ENCODE results near the gene RMND5A. TPM values are rescaled to one million over a fixed set of nuclear protein-coding genes. Genes with fewer than 3 reads are reported as not detected.

The RMND5A gene
- polyA plus RNA-seq, 1 donor from 2014 or later: 36.3 TPM

DNA sequence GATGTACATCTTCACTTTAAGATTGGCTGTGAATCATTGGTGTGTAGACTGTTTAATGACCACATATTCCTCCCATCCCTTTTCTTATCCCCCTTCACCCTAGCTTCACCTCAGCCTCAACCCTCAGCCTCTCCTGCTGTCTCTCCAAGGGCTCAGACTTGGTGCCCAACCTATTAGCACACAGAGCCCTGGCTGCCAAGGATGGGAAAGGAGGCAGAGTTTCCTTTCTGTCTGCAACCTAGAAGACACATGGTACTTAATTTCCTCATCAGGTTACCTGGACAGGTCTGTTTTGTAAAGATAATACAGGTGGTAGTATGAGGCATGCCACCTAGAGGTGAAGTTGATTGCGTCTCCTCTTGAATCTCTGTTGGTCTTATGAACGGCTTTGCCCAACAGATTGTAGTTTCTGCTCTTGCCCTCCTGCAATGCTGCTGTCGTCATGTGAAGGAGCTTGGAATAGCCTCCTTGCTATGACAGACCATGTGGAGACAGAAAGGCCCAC, 44.5 kb upstream of the RMND5A start:
- no peak overlapping the region for H3K27ac ChIP-seq (ENCODE audit: low read length)
- H4K20me1 ChIP-seq (ENCODE audit: insufficient read depth): no peaks in the 10 kb centered on the region
- H3K36me3 ChIP-seq (ENCODE audit: insufficient read depth, low read length): no peaks in the 10 kb centered on the region
- H3F3A ChIP-seq (ENCODE audit: insufficient read depth, low read length, poor library complexity, severe bottlenecking): no peaks in the 10 kb centered on the region
- H3K27me3 ChIP-seq (ENCODE audit: insufficient read depth, low read depth, low read length): no peaks in the 10 kb centered on the region
- no peak overlapping the region for H3K4me2 ChIP-seq (ENCODE audit: low read length)
- no peak overlapping the region for H3K4me3 ChIP-seq (ENCODE audit: low read length)
- no peaks in the 10 kb centered on the region for H3K9me2 ChIP-seq (ENCODE audit: insufficient read depth, low read length)
- TF ChIP-seq MXI1 (conservative IDR thresholded peaks at IDR 0.05; ENCODE audit: poor library complexity, severe bottlenecking): no peak
- no peak for TF ChIP-seq EP300 (conservative IDR thresholded peaks at IDR 0.05; ENCODE audit: poor library complexity, severe bottlenecking)
- no peak for TF ChIP-seq RAD21 (conservative IDR thresholded peaks at IDR 0.05)
- no peak for TF ChIP-seq EZH2 (IDR thresholded peaks at IDR 0.05; ENCODE audit: borderline replicate concordance, insufficient read depth, low read length, poor library complexity, severe bottlenecking)
- TF ChIP-seq, protein P1, sequence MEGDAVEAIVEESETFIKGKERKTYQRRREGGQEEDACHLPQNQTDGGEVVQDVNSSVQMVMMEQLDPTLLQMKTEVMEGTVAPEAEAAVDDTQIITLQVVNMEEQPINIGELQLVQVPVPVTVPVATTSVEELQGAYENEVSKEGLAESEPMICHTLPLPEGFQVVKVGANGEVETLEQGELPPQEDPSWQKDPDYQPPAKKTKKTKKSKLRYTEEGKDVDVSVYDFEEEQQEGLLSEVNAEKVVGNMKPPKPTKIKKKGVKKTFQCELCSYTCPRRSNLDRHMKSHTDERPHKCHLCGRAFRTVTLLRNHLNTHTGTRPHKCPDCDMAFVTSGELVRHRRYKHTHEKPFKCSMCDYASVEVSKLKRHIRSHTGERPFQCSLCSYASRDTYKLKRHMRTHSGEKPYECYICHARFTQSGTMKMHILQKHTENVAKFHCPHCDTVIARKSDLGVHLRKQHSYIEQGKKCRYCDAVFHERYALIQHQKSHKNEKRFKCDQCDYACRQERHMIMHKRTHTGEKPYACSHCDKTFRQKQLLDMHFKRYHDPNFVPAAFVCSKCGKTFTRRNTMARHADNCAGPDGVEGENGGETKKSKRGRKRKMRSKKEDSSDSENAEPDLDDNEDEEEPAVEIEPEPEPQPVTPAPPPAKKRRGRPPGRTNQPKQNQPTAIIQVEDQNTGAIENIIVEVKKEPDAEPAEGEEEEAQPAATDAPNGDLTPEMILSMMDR (IDR thresholded peaks at IDR 0.05; ENCODE audit: poor library complexity, severe bottlenecking): no peak
- H3K9ac ChIP-seq (ENCODE audit: low read length): no peak overlapping the region
- H2AFZ ChIP-seq (ENCODE audit: low read depth, low read length): no peak overlapping the region
- no peaks in the 10 kb centered on the region for H3K79me2 ChIP-seq (replicated peaks; ENCODE audit: insufficient read depth, low read length)
- H3K9me3 ChIP-seq (ENCODE audit: low read length): no peaks in the 10 kb centered on the region

GRCh38 chr2:86677816-86678215, 42.3 kb upstream of the RMND5A start:
- Histone ChIP-seq H3K4me3 (ENCODE audit: low read length) (no peak overlapping the region), H3K4me2 (ENCODE audit: low read length) (no peak overlapping the region), H3K79me2 (replicated peaks; ENCODE audit: insufficient read depth, low read length) (no peaks in the 10 kb centered on the region), H3K9me2 (ENCODE audit: insufficient read depth, low read length) (no peaks in the 10 kb centered on the region), H2AFZ (ENCODE audit: low read depth, low read length) (no peak overlapping the region), H4K20me1 (ENCODE audit: insufficient read depth) (no peaks in the 10 kb centered on the region), H3K9ac (ENCODE audit: low read length) (no peak overlapping the region), H3K9me3 (ENCODE audit: low read length) (no peaks in the 10 kb centered on the region), H3F3A (ENCODE audit: insufficient read depth, low read length, poor library complexity, severe bottlenecking) (no peaks in the 10 kb centered on the region), H3K27me3 (ENCODE audit: insufficient read depth, low read depth, low read length) (no peaks in the 10 kb centered on the region), H3K36me3 (ENCODE audit: insufficient read depth, low read length) (no peaks in the 10 kb centered on the region), H3K27ac (ENCODE audit: low read length) (no peak overlapping the region)
- TF ChIP-seq, protein P1 (IDR thresholded peaks at IDR 0.05; ENCODE audit: poor library complexity, severe bottlenecking): no peak
- TF ChIP-seq POLR2AphosphoS5 (IDR thresholded peaks at IDR 0.05): no peak

DNA sequence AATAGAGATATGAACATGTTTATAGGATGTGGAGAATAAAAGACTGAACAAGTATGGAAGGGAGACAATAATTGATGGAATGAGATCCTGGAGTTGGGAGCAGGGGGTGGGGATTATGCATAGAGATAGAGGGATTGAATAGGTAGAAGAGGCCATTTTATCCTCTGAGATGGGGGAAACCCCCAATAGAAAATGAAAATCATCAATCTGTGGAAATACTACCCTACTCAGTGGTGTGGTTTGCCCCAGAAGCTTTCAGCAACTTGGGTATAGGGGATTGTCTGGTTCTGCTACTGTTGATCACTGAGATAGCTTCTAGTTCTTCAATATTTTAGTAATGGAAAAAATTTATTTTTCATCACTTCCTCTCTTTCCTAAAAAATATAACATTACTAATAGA, 41.1 kb upstream of the RMND5A start:
- Histone ChIP-seq H3K9me3 (ENCODE audit: low read length) (no peaks in the 10 kb centered on the region), H3K9ac (ENCODE audit: low read length) (no peak overlapping the region), H3K4me3 (ENCODE audit: low read length) (no peak overlapping the region), H3K9me2 (ENCODE audit: insufficient read depth, low read length) (no peaks in the 10 kb centered on the region), H3K27me3 (ENCODE audit: insufficient read depth, low read depth, low read length) (no peaks in the 10 kb centered on the region), H3K36me3 (ENCODE audit: insufficient read depth, low read length) (no peaks in the 10 kb centered on the region), H3F3A (ENCODE audit: insufficient read depth, low read length, poor library complexity, severe bottlenecking) (no peaks in the 10 kb centered on the region), H3K27ac (ENCODE audit: low read length) (no peak overlapping the region), H4K20me1 (ENCODE audit: insufficient read depth) (no peaks in the 10 kb centered on the region), H3K4me2 (ENCODE audit: low read length) (no peak overlapping the region), H2AFZ (ENCODE audit: low read depth, low read length) (no peak overlapping the region), H3K79me2 (replicated peaks; ENCODE audit: insufficient read depth, low read length) (no peaks in the 10 kb centered on the region)
- TF ChIP-seq, protein P2, sequence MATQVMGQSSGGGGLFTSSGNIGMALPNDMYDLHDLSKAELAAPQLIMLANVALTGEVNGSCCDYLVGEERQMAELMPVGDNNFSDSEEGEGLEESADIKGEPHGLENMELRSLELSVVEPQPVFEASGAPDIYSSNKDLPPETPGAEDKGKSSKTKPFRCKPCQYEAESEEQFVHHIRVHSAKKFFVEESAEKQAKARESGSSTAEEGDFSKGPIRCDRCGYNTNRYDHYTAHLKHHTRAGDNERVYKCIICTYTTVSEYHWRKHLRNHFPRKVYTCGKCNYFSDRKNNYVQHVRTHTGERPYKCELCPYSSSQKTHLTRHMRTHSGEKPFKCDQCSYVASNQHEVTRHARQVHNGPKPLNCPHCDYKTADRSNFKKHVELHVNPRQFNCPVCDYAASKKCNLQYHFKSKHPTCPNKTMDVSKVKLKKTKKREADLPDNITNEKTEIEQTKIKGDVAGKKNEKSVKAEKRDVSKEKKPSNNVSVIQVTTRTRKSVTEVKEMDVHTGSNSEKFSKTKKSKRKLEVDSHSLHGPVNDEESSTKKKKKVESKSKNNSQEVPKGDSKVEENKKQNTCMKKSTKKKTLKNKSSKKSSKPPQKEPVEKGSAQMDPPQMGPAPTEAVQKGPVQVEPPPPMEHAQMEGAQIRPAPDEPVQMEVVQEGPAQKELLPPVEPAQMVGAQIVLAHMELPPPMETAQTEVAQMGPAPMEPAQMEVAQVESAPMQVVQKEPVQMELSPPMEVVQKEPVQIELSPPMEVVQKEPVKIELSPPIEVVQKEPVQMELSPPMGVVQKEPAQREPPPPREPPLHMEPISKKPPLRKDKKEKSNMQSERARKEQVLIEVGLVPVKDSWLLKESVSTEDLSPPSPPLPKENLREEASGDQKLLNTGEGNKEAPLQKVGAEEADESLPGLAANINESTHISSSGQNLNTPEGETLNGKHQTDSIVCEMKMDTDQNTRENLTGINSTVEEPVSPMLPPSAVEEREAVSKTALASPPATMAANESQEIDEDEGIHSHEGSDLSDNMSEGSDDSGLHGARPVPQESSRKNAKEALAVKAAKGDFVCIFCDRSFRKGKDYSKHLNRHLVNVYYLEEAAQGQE (IDR thresholded peaks at IDR 0.05; ENCODE audit: borderline replicate concordance): no peak
- TF ChIP-seq, protein P1 (IDR thresholded peaks at IDR 0.05; ENCODE audit: poor library complexity, severe bottlenecking): no peak
- TF ChIP-seq RAD21 (conservative IDR thresholded peaks at IDR 0.05) (no peak), SMC3 (conservative IDR thresholded peaks at IDR 0.05; ENCODE audit: poor library complexity) (no peak), MXI1 (conservative IDR thresholded peaks at IDR 0.05; ENCODE audit: poor library complexity, severe bottlenecking) (no peak), EZH2 (IDR thresholded peaks at IDR 0.05; ENCODE audit: borderline replicate concordance, insufficient read depth, low read length, poor library complexity, severe bottlenecking) (no peak), TAF1 (IDR thresholded peaks at IDR 0.05; ENCODE audit: low read depth) (no peak), EP300 (conservative IDR thresholded peaks at IDR 0.05; ENCODE audit: poor library complexity, severe bottlenecking) (no peak), POLR2AphosphoS5 (IDR thresholded peaks at IDR 0.05) (no peak)

Measured in neural cell (in vitro differentiated cells).